ENCODE data around the gene BOC. TPM values are rescaled to one million over a fixed set of nuclear protein-coding genes. Genes with fewer than 3 reads are reported as not detected.

BOC gene
- total RNA-seq, 1 experiment from 2014 or later, result 1.2 TPM

- DNase-seq (ENCODE audit: low spot score), result no peak
- POLR2A ChIA-PET (ENCODE audit: low non-redundant PET), result interaction anchor here (0.6 kb wide), 1 partner anchor 10 kb away, joined by 9 read pairs; no protein-coding TSS in a partner anchor
- TF ChIP-seq EZH2 (IDR thresholded peaks at IDR 0.05; ENCODE audit: borderline replicate concordance, low read depth, low read length, poor library complexity, severe bottlenecking) (no peak), CTCF (conservative IDR thresholded peaks at IDR 0.05; ENCODE audit: low read depth, low read length) (no peak)
- no TSS peak for BruUV-seq (replicated peaks)
- Histone ChIP-seq H3K36me3 (ENCODE audit: insufficient read depth, low read length, poor library complexity, severe bottlenecking) (no peaks in the 10 kb centered on the region), H3K27me3 (replicated peaks; ENCODE audit: insufficient read depth, low read depth, low read length, poor library complexity) (peaks cover 4% of the 10 kb centered on the region), H3K27ac (ENCODE audit: low read depth, low read length, poor library complexity, severe bottlenecking) (no peak overlapping the region), H3K4me1 (ENCODE audit: insufficient read depth, low read length, poor library complexity, severe bottlenecking) (no peaks in the 10 kb centered on the region), H3K9me3 (ENCODE audit: low read depth, low read length, poor library complexity, severe bottlenecking) (no peaks in the 10 kb centered on the region), H3K4me3 (ENCODE audit: low read depth, low read length, poor library complexity, severe bottlenecking) (no peak overlapping the region)
- intact Hi-C loops (cut with micrococcal nuclease; ENCODE audit: unreplicated experiment), result no loop called here
- CTCF ChIA-PET, result no interaction called here
These were observed 43.9 kb downstream of the BOC start for GRCh38 chr3:113255100-113255853.

- Histone ChIP-seq H3K36me3 (ENCODE audit: insufficient read depth, low read length, poor library complexity, severe bottlenecking) (no peaks in the 10 kb centered on the region), H3K27me3 (replicated peaks; ENCODE audit: insufficient read depth, low read depth, low read length, poor library complexity) (peaks cover 4% of the 10 kb centered on the region), H3K27ac (ENCODE audit: low read depth, low read length, poor library complexity, severe bottlenecking) (no peak overlapping the region), H3K4me1 (ENCODE audit: insufficient read depth, low read length, poor library complexity, severe bottlenecking) (no peaks in the 10 kb centered on the region), H3K4me3 (ENCODE audit: low read depth, low read length, poor library complexity, severe bottlenecking) (no peak overlapping the region), H3K9me3 (ENCODE audit: low read depth, low read length, poor library complexity, severe bottlenecking) (no peaks in the 10 kb centered on the region)
- CTCF ChIA-PET, result no interaction called here
- BruUV-seq (replicated peaks), result no TSS peak
- POLR2A ChIA-PET (ENCODE audit: low non-redundant PET), result no interaction called here
- intact Hi-C loops (cut with micrococcal nuclease; ENCODE audit: unreplicated experiment), result no loop called here
- no peak for TF ChIP-seq EZH2 (IDR thresholded peaks at IDR 0.05; ENCODE audit: borderline replicate concordance, low read depth, low read length, poor library complexity, severe bottlenecking)
- no peak for TF ChIP-seq CTCF (conservative IDR thresholded peaks at IDR 0.05; ENCODE audit: low read depth, low read length)
- no peak for DNase-seq (ENCODE audit: low spot score)
These were observed 44.7 kb downstream of the BOC start for GRCh38 chr3:113255854-113256615.

GRCh38 chr3:113258361-113258760 is 47.0 kb downstream of the BOC start:
- no TSS peak for BruUV-seq (replicated peaks)
- no peaks in the 10 kb centered on the region for H3K4me1 ChIP-seq (ENCODE audit: insufficient read depth, low read length, poor library complexity, severe bottlenecking)
- no peak for DNase-seq (ENCODE audit: low spot score)
- ChIA-PET CTCF (no interaction called here), POLR2A (ENCODE audit: low non-redundant PET) (no interaction called here)
- intact Hi-C loops (cut with micrococcal nuclease; ENCODE audit: unreplicated experiment), result no loop called here
- no peak overlapping the region for H3K27ac ChIP-seq (ENCODE audit: low read depth, low read length, poor library complexity, severe bottlenecking)
- peaks cover 4% of the 10 kb centered on the region for H3K27me3 ChIP-seq (replicated peaks; ENCODE audit: insufficient read depth, low read depth, low read length, poor library complexity)
- H3K36me3 ChIP-seq (ENCODE audit: insufficient read depth, low read length, poor library complexity, severe bottlenecking), result no peaks in the 10 kb centered on the region
- TF ChIP-seq CTCF (conservative IDR thresholded peaks at IDR 0.05; ENCODE audit: low read depth, low read length) (no peak), EZH2 (IDR thresholded peaks at IDR 0.05; ENCODE audit: borderline replicate concordance, low read depth, low read length, poor library complexity, severe bottlenecking) (no peak)
- H3K4me3 ChIP-seq (ENCODE audit: low read depth, low read length, poor library complexity, severe bottlenecking), result no peak overlapping the region
- H3K9me3 ChIP-seq (ENCODE audit: low read depth, low read length, poor library complexity, severe bottlenecking), result no peaks in the 10 kb centered on the region
